Activated T-helper 1 cell treated with anti-CD3 and anti-CD28 coated beads, Interleukin-12 subunit alpha, Interleukin-12 subunit beta, Interleukin-2, Interleukin-4 antibody, amounts not matched to agents 30 ng/mL and 10 ng/mL and 1 ng/mL, durations not matched to agents 14 hours and 24 hours and 36 hours (primary cell): ENCODE data around the gene VAMP2. TPM values are rescaled to one million over a fixed set of nuclear protein-coding genes. Genes with fewer than 3 reads are reported as not detected.

Experiments
- DNase-seq: peaks from one replicate; pipeline ENCODE4 v3.0.0; 2021; ENCODE audit warnings: low spot score
- H3K27ac Mint-ChIP-seq: one replicate; pipeline ENCODE4 v1.8.0; 2021; ENCODE audit warnings: mild to moderate bottlenecking, mixed read lengths
- H3K27me3 Mint-ChIP-seq: one replicate; pipeline ENCODE4 v1.8.0; 2022; ENCODE audit warnings: mild to moderate bottlenecking, moderate library complexity, mixed read lengths; ENCODE audit not compliant: insufficient read depth
- H3K36me3 Mint-ChIP-seq: one replicate; pipeline ENCODE4 v1.8.0; 2021; ENCODE audit warnings: low read depth, mixed read lengths
- H3K4me1 Mint-ChIP-seq: one replicate; pipeline ENCODE4 v1.8.0; 2021; ENCODE audit warnings: low read depth, mixed read lengths
- H3K4me3 Mint-ChIP-seq: one replicate; pipeline ENCODE4 v1.8.0; 2021; ENCODE audit warnings: mild to moderate bottlenecking, moderate library complexity, mixed read lengths
- H3K9me3 Mint-ChIP-seq: one replicate; pipeline ENCODE4 v1.8.0; 2021; ENCODE audit warnings: mixed read lengths
- intact Hi-C: fragments of 100-400 bp; cut with micrococcal nuclease; formaldehyde crosslinking; loops from one replicate; pipeline ENCODE4 v1.15.1; 2024
- total RNA-seq: library from RNA; stranded (reverse); gene quantifications from 2 replicates; pipeline ENCODE4 v1.2.3, GENCODE V29; 2022

VAMP2 gene
- total RNA-seq, 1 donor from 2014 or later = 55.9 TPM

- peaks cover 53% of the 10 kb centered on the region for H3K4me1 Mint-ChIP-seq
- peak; percentile 79 for DNase-seq
- H3K4me3 Mint-ChIP-seq = peak overlapping the region; percentile 90
- H3K36me3 Mint-ChIP-seq = peaks cover 2% of the 10 kb centered on the region
- H3K9me3 Mint-ChIP-seq = no peaks in the 10 kb centered on the region
- peaks cover 67% of the 10 kb centered on the region for H3K27me3 Mint-ChIP-seq
- H3K27ac Mint-ChIP-seq = peak overlapping the region; percentile 97
- intact Hi-C loops = loop anchor here (1.0 to 10.0 kb wide), 14 partner anchors 18 to 625 kb away; partner anchors contain the start of genes CCDC42, CNTROB, NAA38 and RPL26
These were observed 42.9 kb downstream of the VAMP2 start for GRCh38 chr17:8119581-8120519.

GRCh38 chr17:8118769-8119580 is 43.8 kb downstream of the VAMP2 start:
- intact Hi-C loops = loop anchor here (1.0 to 2.0 kb wide), 12 partner anchors 9 to 492 kb away; partner anchors contain the start of genes PFAS, RPL26, SAT2 and WRAP53
- peak; percentile 78 for DNase-seq
- H3K4me3 Mint-ChIP-seq = peak overlapping the region; percentile 91
- peaks cover 67% of the 10 kb centered on the region for H3K27me3 Mint-ChIP-seq
- peaks cover 46% of the 10 kb centered on the region for H3K4me1 Mint-ChIP-seq
- peak overlapping the region; percentile 97 for H3K27ac Mint-ChIP-seq
- no peaks in the 10 kb centered on the region for H3K9me3 Mint-ChIP-seq
- peaks cover 2% of the 10 kb centered on the region for H3K36me3 Mint-ChIP-seq

GRCh38 chr17:8117980-8118768 is 44.6 kb downstream of the VAMP2 start, which contains the start of gene ALOXE3:
Gene ALOXE3 (minus strand): TSS chr17:8118514. CDS start chr17:8117990, 524 bp downstream.
- H3K27me3 Mint-ChIP-seq = peaks cover 63% of the 10 kb centered on the region
- H3K4me3 Mint-ChIP-seq = peak within 1 kb of the TSS; percentile 91
- peaks cover 39% of the 10 kb centered on the region for H3K4me1 Mint-ChIP-seq
- no peak for DNase-seq
- no peaks in the 10 kb centered on the region for H3K9me3 Mint-ChIP-seq
- H3K36me3 Mint-ChIP-seq = peaks cover under 1% of the 10 kb centered on the region
- H3K27ac Mint-ChIP-seq = peak within 1 kb of the TSS; percentile 86
- intact Hi-C loops = loop anchor here (1.0 to 2.0 kb wide), 7 partner anchors 8 to 491 kb away; partner anchors contain the start of genes PFAS, SAT2 and WRAP53

- Mint-ChIP-seq H3K36me3 (no peaks in the 10 kb centered on the region), H3K4me3 (peak overlapping the region; percentile 91), H3K27me3 (peaks cover 64% of the 10 kb centered on the region), H3K4me1 (peaks cover 36% of the 10 kb centered on the region), H3K27ac (no peak overlapping the region), H3K9me3 (no peaks in the 10 kb centered on the region)
- intact Hi-C loops = no loop called here
- no peak for DNase-seq
These were observed 45.3 kb downstream of the VAMP2 start for GRCh38 chr17:8117367-8117979.

GRCh38 chr17:8116776-8117175 is 46.0 kb downstream of the VAMP2 start:
- Mint-ChIP-seq H3K4me3 (peak overlapping the region; percentile 20), H3K4me1 (peaks cover 36% of the 10 kb centered on the region), H3K36me3 (no peaks in the 10 kb centered on the region), H3K27me3 (peaks cover 63% of the 10 kb centered on the region), H3K9me3 (no peaks in the 10 kb centered on the region), H3K27ac (no peak overlapping the region)
- intact Hi-C loops = no loop called here
- no peak for DNase-seq

- H3K27me3 Mint-ChIP-seq = peaks cover 50% of the 10 kb centered on the region
- no peaks in the 10 kb centered on the region for H3K4me1 Mint-ChIP-seq
- intact Hi-C loops = loop anchor here (1.0 to 2.0 kb wide), 4 partner anchors 7 to 51 kb away; partner anchors contain the start of gene ALOXE3
- peak overlapping the region; percentile 3 for H3K4me3 Mint-ChIP-seq
- H3K9me3 Mint-ChIP-seq = no peaks in the 10 kb centered on the region
- H3K27ac Mint-ChIP-seq = no peak overlapping the region
- H3K36me3 Mint-ChIP-seq = no peaks in the 10 kb centered on the region
- no peak for DNase-seq
These were observed 51.8 kb downstream of the VAMP2 start for GRCh38 chr17:8110907-8111306.

- Mint-ChIP-seq H3K4me1 (no peaks in the 10 kb centered on the region), H3K36me3 (no peaks in the 10 kb centered on the region), H3K9me3 (no peaks in the 10 kb centered on the region), H3K4me3 (peak overlapping the region; percentile 3), H3K27me3 (peaks cover 46% of the 10 kb centered on the region), H3K27ac (no peak overlapping the region)
- intact Hi-C loops = loop anchor here (1.0 to 2.0 kb wide), 4 partner anchors 8 to 50 kb away; partner anchors contain the start of gene ALOXE3
- no peak for DNase-seq
These were observed 52.3 kb downstream of the VAMP2 start for GRCh38 chr17:8110456-8110804.

GRCh38 chr17:8109661-8110455 is 52.9 kb downstream of the VAMP2 start:
- Mint-ChIP-seq H3K9me3 (no peaks in the 10 kb centered on the region), H3K4me1 (no peaks in the 10 kb centered on the region), H3K36me3 (no peaks in the 10 kb centered on the region), H3K27me3 (peaks cover 40% of the 10 kb centered on the region), H3K4me3 (no peak overlapping the region), H3K27ac (no peak overlapping the region)
- peak; percentile 68 for DNase-seq
- intact Hi-C loops = loop anchor here (1.0 to 2.0 kb wide), 4 partner anchors 8 to 50 kb away; partner anchors contain the start of gene ALOXE3

Other genes with a start within 250 kb of the VAMP2 start
- 6.2 and 6.3 TPM in 2 replicates for gene RNF227, start 246.7 kb downstream of the VAMP2 start, total RNA-seq
- 9.9 and 10.8 TPM in 2 replicates for gene KCNAB3, start 233.1 kb downstream of the VAMP2 start, total RNA-seq
- gene TRAPPC1, start 231.0 kb downstream of the VAMP2 start, total RNA-seq = 153 and 162 TPM in 2 replicates
- gene CNTROB, start 230.7 kb downstream of the VAMP2 start, total RNA-seq = 53.5 and 54.7 TPM in 2 replicates
- gene GUCY2D, start 160.3 kb downstream of the VAMP2 start, total RNA-seq = not detected in 2 replicates
- gene ALOX15B, start 123.9 kb downstream of the VAMP2 start, total RNA-seq = not detected in 2 replicates
- gene ALOX12B, start 75.2 kb downstream of the VAMP2 start, total RNA-seq = 0.51 and 0.78 TPM in 2 replicates
- 0.10 TPM in 1 of 2 replicates, not detected in the other for gene ALOXE3, start 44.4 kb downstream of the VAMP2 start, total RNA-seq
- 0.88 and 1.8 TPM in 2 replicates for gene HES7, start 38.8 kb downstream of the VAMP2 start, total RNA-seq
- 36.9 and 37.4 TPM in 2 replicates for gene PER1, start 10.5 kb downstream of the VAMP2 start, total RNA-seq
- 19.3 and 20.8 TPM in 2 replicates for gene TMEM107, start 13.4 kb upstream of the VAMP2 start, total RNA-seq
- 6.3 and 6.7 TPM in 2 replicates for gene BORCS6, start 27.2 kb upstream of the VAMP2 start, total RNA-seq
- 82.2 and 88.7 TPM in 2 replicates for gene AURKB, start 47.6 kb upstream of the VAMP2 start, total RNA-seq
- gene CTC1, start 85.1 kb upstream of the VAMP2 start, total RNA-seq = 68.5 and 76.3 TPM in 2 replicates
- gene PFAS, start 86.3 kb upstream of the VAMP2 start, total RNA-seq = 189 and 204 TPM in 2 replicates
- 52.9 and 57.9 TPM in 2 replicates for gene RANGRF, start 125.7 kb upstream of the VAMP2 start, total RNA-seq
- gene SLC25A35, start 132.5 kb upstream of the VAMP2 start, total RNA-seq = 5.3 and 5.5 TPM in 2 replicates
- gene ARHGEF15, start 147.3 kb upstream of the VAMP2 start, total RNA-seq = not detected in 2 replicates
- gene ODF4, start 176.9 kb upstream of the VAMP2 start, total RNA-seq = not detected in 2 replicates
- gene RPL26, start 220.2 kb upstream of the VAMP2 start, total RNA-seq = 2,163 and 2,185 TPM in 2 replicates
- not detected in 2 replicates for gene RNF222, start 234.9 kb upstream of the VAMP2 start, total RNA-seq